Measurements from ENCODE around the gene TMEM51.

GRCh38 chr1:15255582-15256149 is 102.1 kb downstream of the TMEM51 start:
- TF ChIP-seq CTCF (IDR thresholded peaks at IDR 0.05): no peak
- TF ChIP-seq POLR2A (IDR thresholded peaks at IDR 0.05): no peak

Measured in lower leg skin (tissue), 3 donors.